GM23248 (cell line): ENCODE data around the gene TMEM231.

Experiments used
- EZH2 ChIP-seq: fragments of 200-600 bp; sonication (generic); IDR thresholded peaks from 2 replicates; pipeline ENCODE4 v1.6.1; 2018; ENCODE audit warnings: antibody characterized with exemption, mild to moderate bottlenecking; ENCODE audit not compliant: insufficient read depth, poor library complexity, severe bottlenecking
- EZH2phosphoT487 ChIP-seq: fragments of 200-600 bp; sonication (generic); IDR thresholded peaks from 2 replicates; pipeline ENCODE4 v1.6.1; 2018; ENCODE audit warnings: antibody characterized with exemption, moderate library complexity, mild to moderate bottlenecking, low read depth; ENCODE audit not compliant: insufficient read depth

- TF ChIP-seq EZH2 (no peak), EZH2phosphoT487 (no peak)
These were observed 20.7 kb downstream of the TMEM231 start for GRCh38 chr16:75535211-75535843.
